DMS79 (cell line): ENCODE results near the gene WNT6.

Source experiments
- DNase-seq: peaks from one replicate; lab custom pipeline; 2025; lab: John Stamatoyannopoulos, UW

The WNT6 gene

DNA sequence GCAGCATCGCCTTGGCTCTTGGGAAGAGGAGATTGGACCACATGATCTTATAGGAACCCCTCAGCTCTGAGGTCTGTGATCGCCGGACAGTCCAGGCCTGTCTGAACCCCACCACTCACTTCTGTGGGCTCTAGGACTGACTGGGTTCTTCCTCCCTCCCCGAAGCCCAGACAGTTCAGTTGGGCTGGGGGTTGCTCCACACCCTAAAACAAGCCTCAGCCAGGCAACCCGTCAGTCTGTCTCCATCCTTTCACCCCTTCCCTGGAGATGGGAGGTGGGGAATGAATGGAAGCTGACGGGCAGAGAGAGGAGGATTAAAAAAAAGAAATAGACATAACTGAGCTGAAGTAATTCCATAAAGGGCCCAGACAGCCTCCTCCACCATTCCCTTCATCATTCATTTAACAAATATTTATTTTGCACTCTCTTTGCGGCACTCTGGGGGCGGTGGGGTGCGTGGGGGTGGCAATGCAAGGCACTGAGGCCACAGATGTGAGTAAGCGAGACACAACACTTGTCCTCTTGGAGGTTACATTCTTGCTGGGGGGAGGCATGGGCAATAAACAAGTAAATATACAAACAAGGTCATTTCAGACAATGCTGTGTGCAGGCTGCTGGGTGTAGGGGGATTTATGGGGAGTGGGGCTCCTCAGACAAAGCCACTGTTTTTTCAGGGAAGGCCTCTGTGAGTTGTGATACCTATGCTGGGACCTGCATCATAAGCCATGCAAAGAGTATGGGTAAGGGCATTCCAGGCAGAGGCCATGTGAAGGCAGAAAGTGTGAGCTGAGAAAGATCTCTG lies 33.9 kb downstream of the WNT6 start:
- DNase-seq = no peak

DNA sequence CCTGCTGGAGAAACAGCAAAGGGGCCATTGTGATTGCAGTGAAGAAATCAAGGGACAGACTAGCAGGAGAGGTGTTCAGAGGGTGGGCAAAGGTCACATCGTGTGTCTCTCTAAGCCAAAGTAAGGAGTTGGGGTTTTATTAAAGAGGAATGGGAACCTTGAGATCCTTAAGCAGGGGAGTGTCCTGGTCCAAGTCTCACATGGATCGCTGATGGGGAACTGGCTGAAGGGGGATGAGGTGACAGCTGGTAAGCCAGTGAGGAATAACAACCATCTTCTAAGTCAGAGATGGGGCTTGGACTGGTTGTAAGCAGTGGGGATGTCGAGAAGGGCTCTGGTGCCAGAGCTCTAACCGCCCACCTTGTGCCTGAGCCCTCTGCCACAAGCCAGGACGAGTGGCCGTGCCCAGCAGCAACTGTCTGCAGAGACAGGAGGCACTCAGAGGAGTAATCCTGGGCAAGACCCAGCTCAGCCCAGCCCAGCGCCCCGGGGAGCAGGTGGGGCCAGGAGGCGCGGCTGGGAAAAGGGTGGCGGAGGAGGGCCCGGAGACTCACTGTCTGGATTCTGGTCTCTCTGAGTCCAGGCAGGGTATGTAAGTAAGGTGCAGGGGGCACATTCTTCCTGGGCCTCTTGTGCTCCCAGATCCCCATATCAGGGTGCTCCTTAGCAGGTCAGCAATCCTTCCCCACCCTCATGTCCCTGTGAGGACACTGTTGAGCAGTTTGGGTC lies 34.7 kb downstream of the WNT6 start:
- DNase-seq = no peak

DNA sequence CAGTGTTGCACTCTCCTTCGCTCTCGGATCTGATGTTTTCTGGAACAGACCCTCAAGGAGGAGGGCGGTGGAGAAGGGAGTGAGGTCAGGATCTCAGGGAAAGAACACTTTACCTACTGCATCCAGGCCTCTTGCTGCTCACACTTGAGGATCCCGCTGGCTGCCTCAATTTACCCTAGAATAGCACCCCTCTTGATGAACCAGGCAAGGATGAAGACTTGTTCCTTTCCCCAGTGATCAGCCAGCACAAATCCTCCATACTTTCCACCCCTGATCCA lies 35.2 kb downstream of the WNT6 start:
- DNase-seq = no peak

DNA sequence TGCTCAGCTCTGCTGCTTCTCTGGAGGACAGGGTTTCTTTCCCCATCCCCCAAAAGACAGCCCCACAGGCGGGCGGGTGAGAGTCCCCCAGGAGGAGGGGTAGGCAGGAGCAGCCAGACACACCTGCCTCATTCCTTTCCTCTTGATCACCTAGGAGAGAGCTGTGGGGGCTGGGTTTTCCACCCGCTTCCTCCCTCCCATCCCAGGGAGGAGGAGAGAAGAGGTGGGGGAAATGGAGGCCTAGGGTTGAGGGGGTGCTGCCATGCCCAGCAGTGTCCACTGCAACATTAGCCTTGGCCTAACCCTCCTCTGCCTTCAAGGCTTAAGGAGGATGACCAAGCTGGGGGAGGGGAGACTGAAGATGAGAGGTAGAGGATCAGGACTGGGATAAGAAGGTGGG lies 35.7 kb downstream of the WNT6 start:
- DNase-seq = no peak

DNA sequence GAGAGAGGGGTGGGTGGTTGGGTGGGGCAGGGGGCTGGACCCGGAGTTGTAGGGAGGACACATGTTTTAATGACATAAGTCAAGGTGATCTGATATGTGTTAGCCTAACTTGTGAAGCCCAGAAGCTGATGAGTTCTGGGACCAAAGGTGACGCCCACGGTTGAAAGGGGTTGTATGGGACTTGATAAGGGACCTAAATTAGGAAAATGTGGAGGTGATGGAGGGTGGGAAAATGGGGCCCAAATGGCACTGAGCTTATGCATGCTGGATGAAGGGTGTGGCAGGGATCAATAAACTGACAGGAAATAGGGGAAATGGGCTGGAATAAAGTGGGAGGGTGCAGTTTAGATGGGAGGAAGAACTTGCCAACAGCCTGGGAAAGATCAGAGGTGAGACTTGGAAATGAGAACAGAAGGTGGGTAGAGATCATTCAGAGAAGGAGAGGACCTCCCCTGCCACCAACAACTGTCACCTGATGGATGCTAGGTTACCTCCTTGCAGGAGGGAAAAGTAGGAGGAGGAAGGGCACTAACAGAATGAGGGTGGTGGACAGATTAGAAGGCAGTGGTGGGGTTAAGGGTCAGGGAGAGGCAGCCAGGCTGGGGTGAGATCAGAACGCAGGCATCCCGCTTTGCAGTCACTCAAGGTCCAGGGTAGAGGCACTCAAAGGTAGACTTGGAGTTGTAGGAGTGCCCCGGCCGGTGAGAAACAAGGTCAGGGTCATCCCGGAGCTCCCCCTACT lies 36.3 kb downstream of the WNT6 start:
- no peak for DNase-seq

DNA sequence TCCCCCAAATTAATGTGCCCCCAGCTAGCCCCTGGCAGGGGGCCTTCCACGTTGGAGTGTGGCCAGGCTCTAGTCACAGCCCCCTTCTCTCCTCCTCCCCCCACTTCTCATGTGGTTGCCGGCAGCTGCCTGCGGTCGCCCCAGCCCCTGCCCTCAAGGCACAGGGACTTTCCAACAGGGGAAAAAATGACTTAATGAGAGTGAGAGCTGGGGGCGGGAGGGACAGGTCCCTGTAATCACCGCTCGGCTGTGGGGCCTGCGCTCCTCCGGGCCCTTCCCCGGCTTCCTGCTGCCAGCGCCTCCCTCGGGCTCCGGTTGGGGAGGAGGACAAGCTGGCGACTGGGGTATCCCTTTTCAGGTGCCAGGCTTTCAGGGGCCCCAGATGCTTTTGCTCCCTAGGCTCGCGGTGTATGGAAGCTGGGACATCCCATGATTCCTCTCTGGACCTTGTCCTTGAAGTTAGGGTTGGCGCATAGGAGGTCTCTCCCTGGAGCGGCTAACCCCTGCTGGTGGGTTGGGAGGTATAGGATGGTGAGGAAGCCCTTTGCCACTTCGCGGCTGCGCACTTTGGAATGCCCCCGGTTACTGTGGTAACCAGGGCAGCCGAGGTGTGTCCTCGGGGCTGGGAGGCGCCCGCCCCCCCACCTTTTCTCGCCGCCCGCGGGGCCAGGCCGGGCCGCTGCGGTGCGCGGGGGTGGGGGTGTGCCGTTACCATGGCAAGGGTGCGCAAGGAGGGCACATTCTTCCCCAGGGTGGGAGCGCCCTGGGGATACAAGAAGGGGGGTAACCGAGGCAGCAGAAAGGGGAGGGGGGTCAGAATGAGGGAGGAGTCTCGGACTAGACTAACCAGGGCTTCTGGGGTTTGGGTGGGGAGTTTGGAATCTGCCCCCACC lies 37.1 kb downstream of the WNT6 start:
- DNase-seq = peak; percentile 58

DNA sequence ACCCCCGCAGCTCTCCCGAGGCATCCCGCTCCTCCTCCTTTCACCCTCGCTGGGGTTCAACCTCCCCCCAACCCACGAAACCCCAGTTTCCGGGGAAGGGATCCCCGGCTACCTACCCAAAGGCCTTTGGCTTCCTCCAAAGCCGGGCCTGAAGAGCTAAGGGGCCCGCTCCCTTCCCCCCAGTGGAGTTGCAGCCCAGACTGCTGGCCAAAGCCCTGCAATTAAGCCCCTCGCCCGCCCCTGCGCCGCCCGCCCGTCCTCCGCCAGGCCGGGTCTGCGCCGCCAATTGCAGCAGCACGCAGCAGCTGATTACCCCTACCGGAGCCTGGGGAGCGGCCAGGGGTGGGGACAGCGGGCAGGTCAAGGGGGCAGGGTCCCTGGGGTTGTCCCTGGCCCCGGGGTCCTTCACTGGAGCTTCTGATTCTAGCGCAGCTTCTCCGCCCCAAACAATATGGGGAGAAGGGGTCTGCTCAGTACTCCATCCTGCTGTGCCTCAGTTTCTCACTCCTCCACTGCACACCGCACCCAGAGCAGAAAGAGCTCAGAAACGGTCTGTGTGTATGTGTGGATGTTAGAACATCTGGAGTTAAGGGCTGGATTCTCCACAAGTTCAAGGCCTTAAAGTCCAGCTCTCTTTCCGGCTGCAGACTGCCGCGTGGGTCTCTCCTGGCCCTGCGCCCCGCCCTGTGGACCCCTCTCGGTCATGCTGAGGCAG lies 37.9 kb downstream of the WNT6 start:
- DNase-seq = no peak

DNA sequence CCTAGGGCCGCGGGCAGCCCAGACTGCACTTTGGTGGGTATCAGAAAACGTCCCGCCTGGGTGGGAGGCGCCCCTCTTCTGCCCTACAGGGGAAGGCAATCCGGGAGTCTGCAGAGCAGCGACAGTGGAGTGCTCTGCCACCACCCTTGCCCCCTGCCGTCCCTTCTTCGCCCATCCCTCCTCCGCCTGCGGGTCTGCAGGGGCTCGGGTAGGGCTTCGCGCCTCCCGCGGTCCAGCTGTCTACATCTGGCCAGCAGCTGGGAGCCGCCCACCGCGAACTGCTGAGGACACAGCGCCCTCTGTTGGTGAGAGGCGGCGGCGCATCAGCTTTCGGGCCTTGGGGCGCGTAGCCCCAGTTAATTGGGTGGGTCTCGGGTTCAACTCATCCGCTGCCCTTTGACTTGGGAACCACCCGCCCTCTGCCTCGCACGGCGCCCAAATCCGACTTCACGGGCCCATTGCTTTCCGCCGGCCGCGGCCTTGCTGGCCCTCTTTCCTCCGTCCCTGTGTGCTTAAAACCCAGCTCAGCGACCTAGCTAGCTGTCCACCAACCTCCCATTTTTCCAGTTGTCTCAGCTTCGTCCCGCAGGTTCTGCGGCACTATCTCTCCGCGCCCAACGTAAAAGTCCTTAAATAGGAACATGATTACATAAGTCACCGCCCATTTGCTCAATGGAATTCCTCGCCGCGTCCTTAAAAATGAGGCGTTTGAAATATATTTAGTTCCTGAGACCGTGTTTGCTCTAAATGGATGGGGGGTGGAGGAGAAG lies 38.7 kb downstream of the WNT6 start:
- DNase-seq = peak; percentile 11

DNA sequence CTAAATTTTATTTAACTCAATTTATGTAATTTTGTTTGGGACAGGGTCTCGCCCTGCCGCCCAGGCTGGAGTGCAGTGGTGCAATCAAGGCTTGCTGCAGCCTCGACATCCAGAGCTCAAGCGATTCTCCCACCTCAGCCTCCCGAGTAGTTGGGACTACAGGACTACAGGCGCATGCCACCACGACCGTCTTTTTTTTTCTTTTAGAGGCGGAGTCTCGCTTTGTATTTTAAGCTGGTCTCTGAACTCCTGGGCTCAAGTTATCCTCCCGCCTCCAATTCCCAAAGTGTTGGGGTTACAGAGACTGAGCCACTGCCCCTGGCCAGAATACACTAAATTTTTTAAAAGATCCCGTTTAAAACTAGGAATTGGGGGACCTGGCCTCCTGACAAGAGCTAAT lies 39.5 kb downstream of the WNT6 start:
- DNase-seq = no peak

DNA sequence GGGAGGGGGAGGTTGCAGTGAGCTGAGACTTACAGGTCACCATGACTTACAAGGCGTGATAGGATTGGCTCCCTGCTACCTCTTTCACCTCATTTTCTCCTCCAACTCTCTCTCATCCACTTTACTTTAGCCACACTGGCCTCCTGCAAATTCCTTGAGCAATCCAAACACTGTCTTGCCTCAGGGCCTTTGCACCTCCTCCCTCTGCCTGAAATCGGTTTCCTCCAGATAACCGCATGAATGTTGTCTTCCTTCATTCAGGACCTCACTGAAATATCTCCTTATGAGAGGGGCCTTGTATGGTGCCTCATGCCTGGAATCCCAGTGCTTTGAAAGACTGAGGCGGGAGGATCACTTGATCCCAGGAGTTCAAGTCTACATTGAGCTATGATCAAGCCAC lies 42.8 kb downstream of the WNT6 start:
- no peak for DNase-seq

DNA sequence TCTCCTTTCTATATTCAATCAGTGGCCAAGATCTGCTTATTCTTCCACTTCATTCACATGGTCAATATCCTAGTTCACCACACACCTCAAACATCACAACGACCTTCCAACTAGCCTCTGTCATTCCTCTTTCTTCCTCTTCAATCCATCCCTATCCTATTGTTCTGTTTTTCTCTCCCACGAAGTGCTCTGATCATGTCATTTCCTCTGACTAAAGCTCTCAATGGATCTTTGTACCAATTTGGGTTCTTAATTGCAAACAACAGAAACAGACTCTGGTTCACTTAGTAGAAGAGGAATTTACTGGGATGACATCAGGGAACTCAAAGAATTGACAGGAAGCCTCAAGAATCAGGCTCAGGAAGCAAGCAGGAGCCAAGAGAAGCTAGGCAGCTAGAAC lies 44.6 kb downstream of the WNT6 start:
- no peak for DNase-seq

DNA sequence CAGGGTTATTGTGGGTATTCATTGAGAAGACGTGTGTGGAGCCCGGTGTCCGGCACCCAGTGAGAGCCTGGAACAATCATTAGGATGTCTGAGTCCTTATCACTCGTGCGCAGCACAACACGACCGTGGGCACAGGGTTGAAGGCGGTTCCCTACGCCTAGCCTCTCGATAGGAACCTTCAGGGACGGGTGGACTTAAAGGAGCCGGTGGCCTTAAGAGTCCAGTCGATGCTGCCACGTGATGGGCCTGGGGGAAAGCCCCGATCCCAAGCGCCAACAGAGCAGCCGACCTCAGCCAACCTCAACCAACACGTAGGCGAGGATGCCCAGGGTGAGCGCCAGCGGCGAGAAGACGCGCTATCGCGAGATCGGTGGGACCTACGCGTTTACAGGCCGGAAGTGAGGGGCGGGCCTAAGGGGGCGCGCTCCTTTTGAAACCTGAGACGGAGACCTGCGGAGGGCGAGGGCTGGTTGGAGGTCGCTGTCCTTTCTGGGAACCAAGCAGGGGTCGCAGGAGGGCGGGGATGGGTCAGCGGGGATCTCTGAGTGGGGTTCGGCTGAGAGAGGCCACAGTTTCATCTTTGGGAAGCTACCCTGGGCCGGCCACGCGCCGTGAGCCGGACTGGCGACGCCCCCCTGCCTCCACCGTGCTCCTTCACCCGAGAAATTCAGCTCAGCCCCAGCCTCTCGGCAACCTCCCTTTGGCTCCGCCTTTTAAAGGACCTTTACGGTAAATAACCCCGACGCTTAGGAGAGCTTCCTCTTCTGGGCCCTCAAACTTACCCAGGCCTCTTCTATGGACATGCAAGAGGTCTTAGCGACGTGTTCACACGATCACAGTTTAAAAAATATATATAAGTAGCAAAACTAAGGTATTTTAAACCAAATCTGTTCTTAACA lies 49.4 kb downstream of the WNT6 start:
- DNase-seq = peak; percentile 88

DNA sequence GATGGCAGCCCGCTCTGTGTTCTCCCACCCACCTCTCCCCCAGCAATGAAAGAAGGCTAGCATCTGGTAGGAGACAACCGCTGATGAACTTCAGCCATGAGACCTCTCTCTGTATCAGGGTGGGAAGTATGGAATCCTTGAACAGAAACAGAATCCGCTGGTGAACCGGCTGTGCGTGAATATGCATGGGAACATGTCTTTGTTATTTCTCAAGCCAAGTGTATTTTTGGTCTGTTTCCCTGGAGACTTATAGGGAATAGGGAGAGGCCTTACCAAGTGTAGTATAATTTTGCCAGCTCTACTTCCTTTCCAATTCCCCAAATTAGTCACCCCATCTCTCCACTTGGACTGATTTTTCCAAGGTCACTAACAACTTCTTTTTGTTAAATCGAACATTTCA lies 51.1 kb downstream of the WNT6 start:
- DNase-seq = no peak

DNA sequence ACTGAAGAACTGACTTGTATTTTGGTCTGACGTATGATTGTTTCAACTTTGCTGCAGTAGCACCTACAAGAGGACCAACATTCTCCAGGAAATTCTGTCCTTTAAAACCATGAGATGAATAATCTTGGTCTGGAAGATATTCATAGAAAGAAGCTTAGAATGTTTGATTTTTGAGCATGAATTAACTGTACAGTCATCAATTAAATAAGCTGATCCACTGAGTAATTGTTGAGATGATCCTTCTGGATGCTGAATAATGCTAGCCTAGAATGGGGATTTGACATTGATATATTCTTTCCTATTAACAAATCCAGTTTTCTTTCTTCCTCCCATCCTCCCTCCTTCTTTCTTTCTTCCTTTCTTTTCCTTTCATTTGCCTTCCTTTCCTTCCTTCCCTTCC lies 60.9 kb downstream of the WNT6 start:
- no peak for DNase-seq
